ENCODE results near the gene BORCS6.

GRCh38 chr17:8144401-8145231 lies 45.4 kb downstream of the BORCS6 start:
- TF ChIP-seq REST (IDR thresholded peaks at IDR 0.05; ENCODE audit: insufficient read depth in 1 of 2, low read depth in 2 of 2, low read length in 1 of 2) (no peak), CTCF (IDR thresholded peaks at IDR 0.05) (no peak), POLR2AphosphoS5 (IDR thresholded peaks at IDR 0.05; ENCODE audit: low read depth, low read length) (no peak)

All from Panc1 (cell line).